ENCODE results near the gene PCGF3.

The PCGF3 gene

DNA sequence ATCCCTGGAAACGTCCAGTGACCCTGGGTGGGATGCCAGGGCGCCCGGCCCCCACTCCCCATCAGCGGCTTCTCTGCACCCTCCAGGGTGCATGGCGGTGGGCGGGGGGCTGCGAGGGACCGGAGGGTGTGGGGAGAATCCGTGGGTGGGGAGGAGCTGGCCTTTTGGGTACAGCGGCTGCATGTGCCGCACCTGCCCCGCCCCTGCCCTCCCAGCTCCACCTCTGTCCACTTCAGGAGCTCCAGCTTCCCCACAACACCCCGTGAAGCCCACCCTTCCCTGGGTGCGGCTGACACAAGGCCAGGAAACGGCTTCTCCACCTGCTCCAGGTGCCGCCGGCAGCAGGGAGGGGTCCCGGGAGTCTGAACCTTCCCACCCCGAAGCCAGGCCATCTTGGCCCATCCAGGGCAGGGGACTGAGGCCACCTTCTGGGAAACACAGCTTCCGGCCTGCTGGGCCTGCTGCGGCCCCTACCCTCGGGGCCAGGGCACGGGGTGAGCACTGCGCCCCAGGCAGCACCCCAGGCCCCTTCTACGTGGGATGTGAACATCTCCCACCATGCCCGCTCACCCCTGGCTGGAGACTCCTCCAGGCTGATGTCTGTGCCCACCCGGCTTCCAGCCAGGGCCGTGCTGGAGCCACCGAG is 85.7 kb downstream of the PCGF3 start:
- no peak for DNase-seq (ENCODE audit: low read depth, low spot score)
- TF ChIP-seq, protein P1, sequence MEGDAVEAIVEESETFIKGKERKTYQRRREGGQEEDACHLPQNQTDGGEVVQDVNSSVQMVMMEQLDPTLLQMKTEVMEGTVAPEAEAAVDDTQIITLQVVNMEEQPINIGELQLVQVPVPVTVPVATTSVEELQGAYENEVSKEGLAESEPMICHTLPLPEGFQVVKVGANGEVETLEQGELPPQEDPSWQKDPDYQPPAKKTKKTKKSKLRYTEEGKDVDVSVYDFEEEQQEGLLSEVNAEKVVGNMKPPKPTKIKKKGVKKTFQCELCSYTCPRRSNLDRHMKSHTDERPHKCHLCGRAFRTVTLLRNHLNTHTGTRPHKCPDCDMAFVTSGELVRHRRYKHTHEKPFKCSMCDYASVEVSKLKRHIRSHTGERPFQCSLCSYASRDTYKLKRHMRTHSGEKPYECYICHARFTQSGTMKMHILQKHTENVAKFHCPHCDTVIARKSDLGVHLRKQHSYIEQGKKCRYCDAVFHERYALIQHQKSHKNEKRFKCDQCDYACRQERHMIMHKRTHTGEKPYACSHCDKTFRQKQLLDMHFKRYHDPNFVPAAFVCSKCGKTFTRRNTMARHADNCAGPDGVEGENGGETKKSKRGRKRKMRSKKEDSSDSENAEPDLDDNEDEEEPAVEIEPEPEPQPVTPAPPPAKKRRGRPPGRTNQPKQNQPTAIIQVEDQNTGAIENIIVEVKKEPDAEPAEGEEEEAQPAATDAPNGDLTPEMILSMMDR (IDR thresholded peaks at IDR 0.05; ENCODE audit: low read depth, low read length): no peak
- in situ Hi-C loops (cut with HindIII; ENCODE audit: low sequenced_read_pairs): no loop called here
- no peak overlapping the region for H3K4me3 ChIP-seq (ENCODE audit: low read depth, low read length)

DNA sequence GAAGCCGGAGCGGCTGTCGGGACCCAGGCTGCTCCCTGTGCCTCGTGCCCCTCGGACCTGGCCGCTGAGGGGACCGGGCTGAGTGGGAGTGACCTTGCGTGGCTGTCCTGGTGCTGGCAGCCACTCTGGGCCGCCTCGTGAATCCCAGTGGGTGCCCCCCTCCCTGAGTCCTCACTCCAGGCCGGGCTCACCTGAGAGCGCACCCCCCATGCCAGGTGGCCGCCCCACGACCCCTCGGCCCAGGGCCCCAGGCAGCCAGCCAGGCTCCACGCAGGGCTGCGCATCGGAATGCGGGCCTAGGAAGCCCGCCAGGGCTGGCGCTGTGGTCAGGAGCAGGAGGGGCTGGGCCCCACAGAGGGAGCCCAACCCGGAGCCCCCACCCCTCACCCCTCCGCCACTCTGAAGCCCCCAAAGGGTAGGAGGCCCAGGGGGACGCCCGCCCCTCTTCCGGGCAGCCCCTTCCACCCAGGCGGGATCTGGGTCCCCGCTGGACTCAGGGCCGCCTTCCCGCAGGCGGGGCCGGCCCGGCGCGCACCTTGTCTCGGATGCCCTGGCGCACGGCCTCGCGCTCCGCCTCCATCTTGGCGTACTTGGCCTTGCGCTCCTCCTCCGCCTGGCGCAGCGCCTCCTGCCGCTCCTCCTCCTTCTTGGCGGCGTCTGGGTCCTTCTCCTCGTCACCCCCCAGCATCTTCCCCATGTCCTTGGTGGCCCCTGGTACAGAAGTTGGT is 86.4 kb downstream of the PCGF3 start:
- H3K4me3 ChIP-seq (ENCODE audit: low read depth, low read length): no peak overlapping the region
- DNase-seq (ENCODE audit: low read depth, low spot score): no peak
- in situ Hi-C loops (cut with HindIII; ENCODE audit: low sequenced_read_pairs): no loop called here
- TF ChIP-seq, protein P1 (IDR thresholded peaks at IDR 0.05; ENCODE audit: low read depth, low read length): no peak

DNA sequence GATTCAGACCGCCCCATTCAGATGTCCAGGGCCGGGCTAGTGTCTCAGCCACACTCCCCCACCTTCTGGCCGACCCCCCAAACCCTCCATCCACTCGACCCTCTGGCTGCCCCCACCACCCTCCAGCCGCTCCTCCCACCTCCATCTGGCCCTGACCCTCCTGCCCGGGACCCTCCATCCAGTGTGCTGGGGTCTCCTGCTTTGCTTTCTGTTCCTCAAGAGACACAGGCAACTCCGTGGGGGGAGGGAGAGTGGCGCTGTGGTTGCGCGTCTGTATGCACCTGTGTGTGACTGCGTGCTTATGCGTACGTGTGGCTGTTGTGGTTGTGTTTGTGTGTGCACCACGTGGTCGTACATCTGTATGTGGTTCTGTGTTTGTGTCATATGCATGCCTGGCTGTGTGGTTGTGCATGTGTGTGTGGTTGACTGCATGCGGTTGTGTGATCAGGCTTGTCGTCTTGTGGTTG is 87.0 kb downstream of the PCGF3 start:
- DNase-seq (ENCODE audit: low read depth, low spot score): no peak
- no peak overlapping the region for H3K4me3 ChIP-seq (ENCODE audit: low read depth, low read length)
- in situ Hi-C loops (cut with HindIII; ENCODE audit: low sequenced_read_pairs): no loop called here
- TF ChIP-seq, protein P1 (IDR thresholded peaks at IDR 0.05; ENCODE audit: low read depth, low read length): no peak

DNA sequence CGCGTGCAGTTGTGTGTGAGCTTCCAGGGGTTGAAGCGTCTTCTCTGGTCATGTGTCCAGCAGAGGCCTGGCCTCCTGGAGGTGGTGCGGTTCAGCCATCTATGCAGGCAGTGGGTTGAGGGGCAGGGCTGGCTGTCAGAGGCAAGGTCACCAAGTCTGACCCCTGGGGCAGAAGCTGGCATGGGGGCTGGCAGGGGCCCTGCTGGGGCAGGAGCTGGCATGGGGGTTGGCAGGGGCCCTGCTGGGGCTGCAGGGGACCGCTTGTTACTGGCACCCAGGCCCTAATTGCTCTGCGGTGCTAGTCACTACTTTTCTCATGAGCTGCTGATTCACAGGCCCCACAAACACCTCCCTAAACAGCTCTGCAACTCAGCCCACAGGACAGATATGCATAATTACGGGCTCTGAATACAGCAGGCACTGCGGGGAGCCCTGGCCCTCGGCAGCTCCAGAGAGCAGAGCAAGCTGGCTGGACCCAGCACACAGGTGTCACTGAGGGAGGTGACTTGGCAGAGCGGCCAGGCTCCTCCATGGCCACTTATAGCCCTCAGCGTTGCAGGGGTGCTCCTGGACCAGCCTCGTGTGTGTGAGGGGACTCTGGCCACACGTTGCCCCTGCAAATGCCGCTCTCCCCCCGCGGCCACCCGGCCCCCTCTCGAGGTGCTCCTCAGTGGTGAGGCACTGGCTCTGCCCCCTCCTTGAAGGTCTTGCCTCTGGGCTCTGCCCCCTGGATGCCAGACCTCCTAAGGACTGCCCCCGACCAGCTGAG is 87.6 kb downstream of the PCGF3 start:
- DNase-seq (ENCODE audit: low read depth, low spot score): no peak
- in situ Hi-C loops (cut with HindIII; ENCODE audit: low sequenced_read_pairs): no loop called here
- TF ChIP-seq, protein P1 (IDR thresholded peaks at IDR 0.05; ENCODE audit: low read depth, low read length): no peak
- no peak overlapping the region for H3K4me3 ChIP-seq (ENCODE audit: low read depth, low read length)

DNA sequence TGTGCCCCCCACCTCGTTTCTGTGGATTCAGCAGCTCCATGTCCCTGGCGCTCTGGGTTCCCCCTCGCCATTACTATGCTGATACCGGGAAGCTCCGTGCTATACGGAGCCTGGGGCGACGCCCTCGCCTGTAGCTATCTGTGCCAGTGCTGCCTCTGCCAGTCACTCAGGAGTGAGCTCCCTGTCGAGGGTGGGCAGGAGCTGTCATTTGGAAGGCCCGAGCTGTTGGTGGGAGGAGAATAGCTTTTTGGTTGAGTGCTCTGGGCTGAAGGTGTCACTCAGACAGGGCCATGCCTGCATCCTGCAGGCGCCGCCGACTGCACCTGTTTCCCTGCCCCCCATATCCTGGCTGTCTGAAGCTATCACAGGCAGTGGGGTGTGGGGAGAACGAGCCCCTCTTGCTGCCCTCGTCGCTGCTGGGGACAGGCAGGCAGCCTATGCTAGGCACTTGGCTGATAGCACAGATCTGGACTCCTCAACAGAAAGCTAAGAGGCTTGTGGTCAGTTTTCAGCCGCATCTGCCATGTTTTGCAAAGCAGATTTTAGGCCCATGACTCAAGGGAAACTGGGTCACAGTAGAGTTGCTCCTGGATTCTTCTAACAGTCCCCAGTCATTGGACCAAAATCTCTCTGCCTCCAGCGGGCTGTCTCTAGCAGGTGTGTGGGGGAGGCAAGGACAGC is 88.4 kb downstream of the PCGF3 start:
- no peak for DNase-seq (ENCODE audit: low read depth, low spot score)
- in situ Hi-C loops (cut with HindIII; ENCODE audit: low sequenced_read_pairs): no loop called here
- TF ChIP-seq, protein P1 (IDR thresholded peaks at IDR 0.05; ENCODE audit: low read depth, low read length): no peak
- no peak overlapping the region for H3K4me3 ChIP-seq (ENCODE audit: low read depth, low read length)
